Kidney (tissue), 22 donors: Measurements from ENCODE around the gene CHRNA3. TPM values are rescaled to one million over a fixed set of nuclear protein-coding genes. Genes with fewer than 3 reads are reported as not detected.

ENCODE experiments used
- DNase-seq, 5 donors: peaks; one replicate each; pipeline ENCODE4 v3.0.0-alpha.2; 2013 to 2020
- FAIRE-seq: peaks from 2 replicates; lab custom pipeline; 2012; peaks lifted over from hg19 to GRCh38; lab: Jason Lieb, UNC
- H3K27ac ChIP-seq, 2 donors: one replicate each; pipeline ENCODE4 v1.7.0; 2013; ENCODE audit warnings: low read depth in 2 of 2, low read length in 2 of 2, inconsistent platforms in 1 of 2
- H3K27me3 ChIP-seq: one replicate; pipeline ENCODE4 v1.7.1; 2013; ENCODE audit warnings: low read length, inconsistent platforms; ENCODE audit not compliant: control insufficient read depth, insufficient read depth
- H3K36me3 ChIP-seq, 3 donors: one replicate each; pipeline versions ENCODE4 v1.7.0 to v1.7.1; 2013; ENCODE audit warnings: low read length in 3 of 3, control low read depth in 1 of 3, inconsistent platforms in 1 of 3; ENCODE audit not compliant: insufficient read depth in 3 of 3, control insufficient read depth in 2 of 3
- H3K4me1 ChIP-seq, 3 donors: one replicate each; pipeline versions ENCODE4 v1.7.0 to v1.7.1; 2013; ENCODE audit warnings: low read length in 3 of 3, inconsistent platforms in 1 of 3, low read depth in 1 of 3; ENCODE audit not compliant: control insufficient read depth in 2 of 3, insufficient read depth in 2 of 3
- H3K4me3 ChIP-seq, 3 donors: one replicate each; pipeline versions ENCODE4 v1.7.0 to v1.8.1; 2013; ENCODE audit warnings: low read length in 3 of 3, control low read depth in 1 of 3, inconsistent platforms in 1 of 3
- H3K9ac ChIP-seq, 3 donors: one replicate each; pipeline versions ENCODE4 v1.7.0 to v1.7.1; 2013; ENCODE audit warnings: low read length in 3 of 3, control low read depth in 1 of 3, inconsistent platforms in 1 of 3
- H3K9me3 ChIP-seq, 3 donors: one replicate each; pipeline versions ENCODE4 v1.7.0 to v1.7.1; 2013; ENCODE audit warnings: low read length in 3 of 3, control low read depth in 1 of 3, inconsistent platforms in 1 of 3; ENCODE audit not compliant: control insufficient read depth in 2 of 3, insufficient read depth in 1 of 3
- intact Hi-C: fragments of 100-400 bp; cut with DNase I; formaldehyde crosslinking; loops from one replicate; pipeline ENCODE4 v1.11.1; 2022
- long read RNA-seq, 10 donors: library from polyadenylated mRNA in 1 of 10; unstranded in 1 of 10; transcript quantifications; one replicate each; pipeline ENCODE4 v2.0.0 and lab custom pipeline, GENCODE V29; 2021 to 2026
- polyA plus RNA-seq: library from polyadenylated mRNA; stranded (reverse); fragments of 350-450 nt; fragmentation: Illumina TruSeq; extraction: RNeasy Lipid Tissue Mini Kit (QIAGEN cat#74804); gene quantifications from one replicate; pipeline ENCODE4 v1.2.3, GENCODE V29; 2014; ENCODE audit warnings: low read depth, low replicate concordance; ENCODE audit not compliant: insufficient read depth
- total RNA-seq: library from RNA; stranded (reverse); fragmentation: NEBNext Ultra II Directional; extraction: Animal tissue kit (Norgen Biotek cat#: 25700); gene quantifications from one replicate; pipeline ENCODE4 v1.2.1, GENCODE V29; 2021
- TF ChIP-seq, protein P1 (sequence below): IDR thresholded peaks from 3 replicates; pipeline ENCODE4 v1.5.1; 2012; ENCODE audit warnings: mild to moderate bottlenecking, moderate library complexity, borderline replicate concordance; ENCODE audit not compliant: insufficient read depth; ENCODE audit errors: extremely low read depth
- donor health status: control.
- donor health status: control.
- donor health status: control.
- donor health status: control.
- donor health status: control.
- donor health status: DM: yes; HTN: yes; CAD: no.
- donor health status: Normal renal cell carcinoma (clear cell type).

The CHRNA3 gene
- total RNA-seq (not detected), polyA plus RNA-seq (not detected)
- long read RNA-seq, donor 1, result 0 reads
- long read RNA-seq, donor 2, result 0 reads
- long read RNA-seq, donor 3, result 0 reads
- long read RNA-seq, donor 4, partial matches to known transcripts, result 0 of 1 reads
- long read RNA-seq, donor 4, other reads (novel, unspliced or antisense), result 0 of 1 reads
- long read RNA-seq, donor 5, result 0 reads
- long read RNA-seq, donor 6, result 0 reads
- long read RNA-seq, donor 7, result 0 reads
- long read RNA-seq, donor 8, result 0 reads
- long read RNA-seq, donor 9, result 0 reads
- long read RNA-seq, donor 10, partial matches to known transcripts, result 0 of 1 reads
- long read RNA-seq, donor 10, other reads (novel, unspliced or antisense), result 0 of 1 reads

- Histone ChIP-seq H3K4me3 (peak within 1 kb of the TSS in 1 of 3 donors; percentile 1), H3K36me3 (no peaks in the 10 kb centered on the region), H3K27me3 (peaks cover 3% of the 10 kb centered on the region), H3K4me1 (no peaks in the 10 kb centered on the region), H3K9ac (no peak within 1 kb of the TSS), H3K27ac (no peak within 1 kb of the TSS), H3K9me3 (no peaks in the 10 kb centered on the region)
- TF ChIP-seq, protein P1, sequence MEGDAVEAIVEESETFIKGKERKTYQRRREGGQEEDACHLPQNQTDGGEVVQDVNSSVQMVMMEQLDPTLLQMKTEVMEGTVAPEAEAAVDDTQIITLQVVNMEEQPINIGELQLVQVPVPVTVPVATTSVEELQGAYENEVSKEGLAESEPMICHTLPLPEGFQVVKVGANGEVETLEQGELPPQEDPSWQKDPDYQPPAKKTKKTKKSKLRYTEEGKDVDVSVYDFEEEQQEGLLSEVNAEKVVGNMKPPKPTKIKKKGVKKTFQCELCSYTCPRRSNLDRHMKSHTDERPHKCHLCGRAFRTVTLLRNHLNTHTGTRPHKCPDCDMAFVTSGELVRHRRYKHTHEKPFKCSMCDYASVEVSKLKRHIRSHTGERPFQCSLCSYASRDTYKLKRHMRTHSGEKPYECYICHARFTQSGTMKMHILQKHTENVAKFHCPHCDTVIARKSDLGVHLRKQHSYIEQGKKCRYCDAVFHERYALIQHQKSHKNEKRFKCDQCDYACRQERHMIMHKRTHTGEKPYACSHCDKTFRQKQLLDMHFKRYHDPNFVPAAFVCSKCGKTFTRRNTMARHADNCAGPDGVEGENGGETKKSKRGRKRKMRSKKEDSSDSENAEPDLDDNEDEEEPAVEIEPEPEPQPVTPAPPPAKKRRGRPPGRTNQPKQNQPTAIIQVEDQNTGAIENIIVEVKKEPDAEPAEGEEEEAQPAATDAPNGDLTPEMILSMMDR, result no peak
- FAIRE-seq, result no peak
- intact Hi-C loops, result loop anchor here (5.0 kb wide), 1 partner anchor 92 kb away; no protein-coding TSS in a partner anchor
- peak in 4 of 5 donors; percentile 34 to 70 (median 58) for DNase-seq
These were observed at the start of gene CHRNA3 for GRCh38 chr15:78620527-78621421. Gene CHRNA3, minus strand, starts transcription at chr15:78620996. Its CDS starts 202 bp downstream, at chr15:78620794.

DNA sequence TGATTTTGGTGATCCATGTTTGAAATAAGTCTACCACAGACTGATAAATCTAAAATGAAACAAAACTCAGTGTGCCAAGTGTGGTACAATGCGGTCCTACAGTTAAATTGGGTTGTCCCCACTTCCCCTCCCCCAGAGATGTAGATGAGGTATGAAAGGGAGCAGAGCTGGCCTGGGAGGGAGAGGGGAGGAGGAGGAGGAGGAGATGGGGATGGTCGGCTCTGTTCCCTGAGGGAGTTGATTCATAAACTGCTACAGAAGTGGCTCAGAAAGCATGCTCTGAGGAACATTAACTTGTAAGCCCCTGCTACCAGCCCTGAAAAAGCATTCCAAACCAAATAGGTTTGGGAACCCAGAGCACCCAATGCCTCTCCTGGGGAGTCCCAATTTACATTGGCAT lies 48.2 kb upstream of the CHRNA3 start:
- DNase-seq (peak in 1 of 5 donors; percentile 22), FAIRE-seq (no peak)
- H3K4me3 ChIP-seq, result no peak overlapping the region
- H3K27me3 ChIP-seq, result no peaks in the 10 kb centered on the region
- no peak overlapping the region for H3K9ac ChIP-seq
- intact Hi-C loops, result no loop called here
- no peaks in the 10 kb centered on the region for H3K36me3 ChIP-seq
- H3K27ac ChIP-seq, result no peak overlapping the region
- peaks cover 7 to 13% (median 11%) of the 10 kb centered on the region in 3 donors for H3K4me1 ChIP-seq
- H3K9me3 ChIP-seq, result no peaks in the 10 kb centered on the region
- TF ChIP-seq, protein P1, result no peak

- DNase-seq, result no peak
- Histone ChIP-seq H3K9me3 (no peaks in the 10 kb centered on the region), H3K27me3 (no peaks in the 10 kb centered on the region), H3K4me3 (no peak overlapping the region), H3K27ac (no peak overlapping the region), H3K9ac (no peak overlapping the region), H3K4me1 (peaks cover 3 to 9% (median 8%) of the 10 kb centered on the region in 3 donors), H3K36me3 (no peaks in the 10 kb centered on the region)
- intact Hi-C loops, result no loop called here
- FAIRE-seq, result no peak
- TF ChIP-seq, protein P1, result no peak
These were observed 46.9 kb upstream of the CHRNA3 start for GRCh38 chr15:78667578-78668236.
